Measurements from ENCODE around the gene C1S.

The C1S gene

DNA sequence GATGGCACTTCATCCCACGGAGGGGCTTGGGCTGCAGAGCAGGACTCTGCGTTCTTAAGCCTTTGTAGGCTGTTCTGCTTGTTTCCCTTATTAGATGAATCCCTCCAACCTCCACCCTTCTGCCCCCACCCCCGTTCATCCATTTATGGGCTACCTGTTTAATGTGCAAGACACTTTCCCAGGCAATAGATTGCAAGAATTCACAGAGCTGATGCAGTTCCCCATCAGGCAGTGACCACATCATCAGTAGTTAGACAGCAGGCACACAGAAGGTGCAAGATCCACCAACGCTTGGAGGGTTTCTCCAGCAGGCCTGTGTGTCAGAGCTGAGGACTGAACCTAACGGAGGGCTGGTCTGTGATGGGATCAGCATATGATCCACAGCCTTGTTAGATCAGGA, 33.0 kb downstream of the C1S start:
- TF ChIP-seq EP300 (IDR thresholded peaks at IDR 0.05; ENCODE audit: borderline replicate concordance): no peak
- TF ChIP-seq, protein P1, sequence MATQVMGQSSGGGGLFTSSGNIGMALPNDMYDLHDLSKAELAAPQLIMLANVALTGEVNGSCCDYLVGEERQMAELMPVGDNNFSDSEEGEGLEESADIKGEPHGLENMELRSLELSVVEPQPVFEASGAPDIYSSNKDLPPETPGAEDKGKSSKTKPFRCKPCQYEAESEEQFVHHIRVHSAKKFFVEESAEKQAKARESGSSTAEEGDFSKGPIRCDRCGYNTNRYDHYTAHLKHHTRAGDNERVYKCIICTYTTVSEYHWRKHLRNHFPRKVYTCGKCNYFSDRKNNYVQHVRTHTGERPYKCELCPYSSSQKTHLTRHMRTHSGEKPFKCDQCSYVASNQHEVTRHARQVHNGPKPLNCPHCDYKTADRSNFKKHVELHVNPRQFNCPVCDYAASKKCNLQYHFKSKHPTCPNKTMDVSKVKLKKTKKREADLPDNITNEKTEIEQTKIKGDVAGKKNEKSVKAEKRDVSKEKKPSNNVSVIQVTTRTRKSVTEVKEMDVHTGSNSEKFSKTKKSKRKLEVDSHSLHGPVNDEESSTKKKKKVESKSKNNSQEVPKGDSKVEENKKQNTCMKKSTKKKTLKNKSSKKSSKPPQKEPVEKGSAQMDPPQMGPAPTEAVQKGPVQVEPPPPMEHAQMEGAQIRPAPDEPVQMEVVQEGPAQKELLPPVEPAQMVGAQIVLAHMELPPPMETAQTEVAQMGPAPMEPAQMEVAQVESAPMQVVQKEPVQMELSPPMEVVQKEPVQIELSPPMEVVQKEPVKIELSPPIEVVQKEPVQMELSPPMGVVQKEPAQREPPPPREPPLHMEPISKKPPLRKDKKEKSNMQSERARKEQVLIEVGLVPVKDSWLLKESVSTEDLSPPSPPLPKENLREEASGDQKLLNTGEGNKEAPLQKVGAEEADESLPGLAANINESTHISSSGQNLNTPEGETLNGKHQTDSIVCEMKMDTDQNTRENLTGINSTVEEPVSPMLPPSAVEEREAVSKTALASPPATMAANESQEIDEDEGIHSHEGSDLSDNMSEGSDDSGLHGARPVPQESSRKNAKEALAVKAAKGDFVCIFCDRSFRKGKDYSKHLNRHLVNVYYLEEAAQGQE (IDR thresholded peaks at IDR 0.05; ENCODE audit: low read depth): no peak
- TF ChIP-seq ZBTB7A (IDR thresholded peaks at IDR 0.05; ENCODE audit: low read depth): no peak
- no peak for TF ChIP-seq NFIC (IDR thresholded peaks at IDR 0.05)
- TF ChIP-seq, protein P2, sequence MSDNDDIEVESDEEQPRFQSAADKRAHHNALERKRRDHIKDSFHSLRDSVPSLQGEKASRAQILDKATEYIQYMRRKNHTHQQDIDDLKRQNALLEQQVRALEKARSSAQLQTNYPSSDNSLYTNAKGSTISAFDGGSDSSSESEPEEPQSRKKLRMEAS (IDR thresholded peaks at IDR 0.05): no peak
- no peak for TF ChIP-seq RAD21 (IDR thresholded peaks at IDR 0.05; ENCODE audit: low read depth)
- TF ChIP-seq CEBPB (IDR thresholded peaks at IDR 0.05): no peak
- TF ChIP-seq FOXM1 (IDR thresholded peaks at IDR 0.05; ENCODE audit: borderline replicate concordance, low read depth): no peak
- TF ChIP-seq TEAD4 (IDR thresholded peaks at IDR 0.05): no peak
- TF ChIP-seq EGR1 (IDR thresholded peaks at IDR 0.05): no peak
- TF ChIP-seq CREB1 (IDR thresholded peaks at IDR 0.05; ENCODE audit: low read depth): no peak
- no peak for TF ChIP-seq TCF12 (IDR thresholded peaks at IDR 0.05; ENCODE audit: low read depth)
- TF ChIP-seq, protein P3, sequence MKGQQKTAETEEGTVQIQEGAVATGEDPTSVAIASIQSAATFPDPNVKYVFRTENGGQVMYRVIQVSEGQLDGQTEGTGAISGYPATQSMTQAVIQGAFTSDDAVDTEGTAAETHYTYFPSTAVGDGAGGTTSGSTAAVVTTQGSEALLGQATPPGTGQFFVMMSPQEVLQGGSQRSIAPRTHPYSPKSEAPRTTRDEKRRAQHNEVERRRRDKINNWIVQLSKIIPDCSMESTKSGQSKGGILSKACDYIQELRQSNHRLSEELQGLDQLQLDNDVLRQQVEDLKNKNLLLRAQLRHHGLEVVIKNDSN (IDR thresholded peaks at IDR 0.05): no peak
- TF ChIP-seq YY1 (IDR thresholded peaks at IDR 0.05; ENCODE audit: low read depth): no peak

DNA sequence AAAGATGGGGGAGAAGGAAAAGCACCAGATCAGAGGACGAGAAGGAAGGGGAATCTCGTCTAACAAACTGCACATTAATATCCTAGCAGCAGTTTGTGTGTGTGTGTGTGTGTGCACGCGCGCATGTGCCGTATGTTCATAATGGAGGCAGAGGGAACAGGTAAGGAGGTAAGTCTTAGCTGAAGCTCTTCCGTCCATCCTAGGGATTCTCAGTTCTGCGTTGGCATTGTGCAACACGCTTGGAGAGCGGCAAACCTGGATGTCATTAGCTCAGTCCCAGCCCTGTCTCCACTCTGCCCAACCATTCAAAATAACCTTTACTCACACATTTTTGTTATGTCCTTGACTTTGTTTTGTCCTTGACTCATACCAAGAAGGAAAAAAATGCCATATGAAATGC, 33.4 kb downstream of the C1S start:
- TF ChIP-seq NFIC (IDR thresholded peaks at IDR 0.05) (no peak), CREB1 (IDR thresholded peaks at IDR 0.05; ENCODE audit: low read depth) (no peak), TEAD4 (IDR thresholded peaks at IDR 0.05) (no peak), TAF1 (IDR thresholded peaks at IDR 0.05; ENCODE audit: low read depth) (no peak), EP300 (IDR thresholded peaks at IDR 0.05; ENCODE audit: borderline replicate concordance) (no peak), FOXM1 (IDR thresholded peaks at IDR 0.05; ENCODE audit: borderline replicate concordance, low read depth) (no peak), YY1 (IDR thresholded peaks at IDR 0.05; ENCODE audit: low read depth) (no peak), CEBPB (IDR thresholded peaks at IDR 0.05) (no peak), RAD21 (IDR thresholded peaks at IDR 0.05; ENCODE audit: low read depth) (no peak), EGR1 (IDR thresholded peaks at IDR 0.05) (no peak), TCF12 (IDR thresholded peaks at IDR 0.05; ENCODE audit: low read depth) (no peak), ZBTB7A (IDR thresholded peaks at IDR 0.05; ENCODE audit: low read depth) (no peak)
- TF ChIP-seq, protein P2 (IDR thresholded peaks at IDR 0.05): no peak
- TF ChIP-seq, protein P1 (IDR thresholded peaks at IDR 0.05; ENCODE audit: low read depth): no peak
- TF ChIP-seq, protein P3 (IDR thresholded peaks at IDR 0.05): no peak

DNA sequence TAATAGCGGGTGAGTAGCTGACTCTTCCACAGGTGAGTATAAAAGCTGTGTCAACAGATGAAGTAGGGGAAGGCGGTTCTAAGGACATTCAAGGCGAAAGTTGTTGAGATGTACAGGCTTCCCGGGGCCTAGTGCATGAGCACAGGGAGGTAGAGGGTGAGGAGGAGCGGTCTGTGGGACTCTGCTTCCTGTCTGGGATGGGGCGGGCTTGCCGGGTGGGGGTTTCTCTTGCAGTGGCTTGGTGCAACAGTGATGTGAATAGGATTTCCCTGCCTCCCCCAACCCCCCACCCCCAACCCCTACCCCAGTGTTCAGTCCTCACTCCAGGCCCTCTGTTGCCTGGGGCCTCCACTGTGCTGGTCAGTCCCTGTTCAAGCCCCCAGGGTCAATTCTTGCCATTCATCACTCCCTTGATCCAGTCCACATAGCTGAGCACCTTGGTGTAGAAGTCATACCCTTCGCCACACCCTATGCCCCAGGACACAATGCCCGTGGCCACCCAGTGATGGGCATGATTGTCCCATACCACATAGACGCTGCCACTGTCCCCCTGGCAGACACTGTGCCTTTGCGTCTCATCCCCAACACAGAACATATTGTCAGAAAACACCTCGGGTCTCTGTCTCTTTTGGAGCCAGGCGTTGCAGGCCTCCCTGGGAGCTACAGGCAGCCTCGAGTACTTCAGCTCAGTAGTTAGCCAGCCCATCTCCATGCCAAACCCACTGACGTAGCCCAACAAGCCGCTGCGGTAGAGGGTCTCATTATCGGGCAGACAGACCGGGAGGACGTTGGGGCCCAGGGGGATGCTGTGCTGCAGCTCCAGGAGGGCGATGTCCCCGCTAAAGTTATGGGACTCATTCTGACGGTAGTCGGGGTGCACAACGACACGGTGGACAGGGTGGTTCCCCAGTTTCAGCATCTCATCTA, 35.8 kb downstream of the C1S start:
- TF ChIP-seq EP300 (IDR thresholded peaks at IDR 0.05; ENCODE audit: borderline replicate concordance) (no peak), TEAD4 (IDR thresholded peaks at IDR 0.05) (no peak), TCF12 (IDR thresholded peaks at IDR 0.05; ENCODE audit: low read depth) (no peak)
- TF ChIP-seq, protein P2 (IDR thresholded peaks at IDR 0.05): no peak

DNA sequence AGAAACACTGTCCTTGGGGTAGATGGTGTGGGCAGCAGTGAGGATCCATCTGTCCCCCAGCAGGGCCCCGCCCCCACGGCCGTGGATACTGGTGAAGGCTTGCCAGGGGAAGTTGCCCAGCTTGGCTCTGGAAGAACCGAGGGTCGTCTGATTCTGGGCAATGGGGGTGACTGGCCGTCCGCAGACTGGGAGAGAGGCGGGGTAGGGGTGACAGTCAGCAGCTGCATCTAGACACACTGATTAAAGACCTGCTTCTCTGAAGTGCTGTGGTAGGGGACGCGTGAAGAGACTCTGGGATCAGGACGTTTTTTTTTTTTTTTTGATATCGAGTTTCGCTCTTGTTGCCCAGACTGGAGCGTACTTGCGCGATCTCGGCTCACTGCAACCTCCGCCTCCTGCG, 36.5 kb downstream of the C1S start:
- no peak for TF ChIP-seq CEBPB (IDR thresholded peaks at IDR 0.05)
- TF ChIP-seq EP300 (IDR thresholded peaks at IDR 0.05; ENCODE audit: borderline replicate concordance): no peak
- no peak for TF ChIP-seq TAF1 (IDR thresholded peaks at IDR 0.05; ENCODE audit: low read depth)
- no peak for TF ChIP-seq FOXM1 (IDR thresholded peaks at IDR 0.05; ENCODE audit: borderline replicate concordance, low read depth)
- TF ChIP-seq RAD21 (IDR thresholded peaks at IDR 0.05; ENCODE audit: low read depth): no peak
- no peak for TF ChIP-seq CREB1 (IDR thresholded peaks at IDR 0.05; ENCODE audit: low read depth)
- TF ChIP-seq NFIC (IDR thresholded peaks at IDR 0.05): no peak
- no peak for TF ChIP-seq EGR1 (IDR thresholded peaks at IDR 0.05)
- TF ChIP-seq TEAD4 (IDR thresholded peaks at IDR 0.05): no peak
- TF ChIP-seq, protein P1 (IDR thresholded peaks at IDR 0.05; ENCODE audit: low read depth): no peak
- TF ChIP-seq, protein P3 (IDR thresholded peaks at IDR 0.05): no peak
- no peak for TF ChIP-seq YY1 (IDR thresholded peaks at IDR 0.05; ENCODE audit: low read depth)
- TF ChIP-seq TCF12 (IDR thresholded peaks at IDR 0.05; ENCODE audit: low read depth): no peak
- TF ChIP-seq, protein P2 (IDR thresholded peaks at IDR 0.05): no peak
- TF ChIP-seq ZBTB7A (IDR thresholded peaks at IDR 0.05; ENCODE audit: low read depth): no peak
